SW480 (cell line): ENCODE measurements around the gene NPIPB12.
"Not testable (repeated sequence)": the region's sequence is repeated elsewhere in the genome, so short reads cannot be mapped to it uniquely, and the experiment has no call there.

Experiments used
- DNase-seq: peaks from one replicate; pipeline ENCODE4 v3.0.0-alpha.2; 2016; ENCODE audit warnings: low spot score

The NPIPB12 gene

DNA sequence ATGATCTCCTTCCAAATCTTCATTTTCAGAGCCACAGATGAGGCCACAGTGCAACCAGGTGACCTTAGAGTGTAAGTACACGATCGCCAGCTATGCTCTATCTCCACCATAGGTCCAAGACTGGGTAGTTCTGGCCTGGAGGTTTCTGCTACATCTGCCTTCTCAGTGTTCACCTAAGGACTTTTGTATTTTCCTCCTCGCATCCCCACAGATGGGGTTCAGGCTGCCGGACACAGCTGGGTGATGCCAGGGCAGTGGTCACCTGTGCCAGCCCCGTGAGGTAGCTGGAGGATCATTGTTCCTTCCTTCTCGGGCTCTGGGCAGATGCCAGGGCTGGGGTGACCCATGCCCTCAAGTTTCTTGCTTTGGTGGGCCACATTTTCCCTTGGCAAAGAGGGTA, at the start of gene NPIPB12:
Gene NPIPB12 (minus strand): TSS at position 101 of the 400 bp plus-strand sequence.
- not testable (repeated sequence) for DNase-seq

GRCh38 chr16:29521520-29521919, 15.3 kb upstream of the NPIPB12 start:
- DNase-seq, result not testable (repeated sequence)

DNA sequence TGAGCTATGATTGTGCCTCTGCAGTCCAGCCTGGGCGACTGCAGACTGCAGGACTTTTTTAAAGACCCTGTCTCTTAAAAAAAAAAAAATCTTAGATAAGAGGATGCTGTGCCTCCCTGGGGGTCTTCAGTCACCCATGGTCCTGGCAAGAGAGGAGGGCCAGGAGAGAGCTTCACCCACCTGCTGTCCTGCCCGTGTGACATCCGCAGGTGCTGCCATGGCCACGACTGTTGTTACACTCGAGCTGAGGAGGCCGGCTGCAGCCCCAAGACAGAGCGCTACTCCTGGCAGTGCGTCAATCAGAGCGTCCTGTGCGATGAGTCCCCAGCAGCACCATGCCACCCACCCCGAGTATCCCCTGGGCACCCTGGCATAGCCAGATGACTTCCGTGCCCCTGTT, 23.9 kb downstream of the NPIPB12 start:
- DNase-seq, result not testable (repeated sequence)

GRCh38 chr16:29472065-29472464, 34.1 kb downstream of the NPIPB12 start:
- not testable (repeated sequence) for DNase-seq

GRCh38 chr16:29469660-29470059, 36.5 kb downstream of the NPIPB12 start:
- DNase-seq, result not testable (repeated sequence)

GRCh38 chr16:29467654-29468366, 38.4 kb downstream of the NPIPB12 start:
- not testable (repeated sequence) for DNase-seq

- not testable (repeated sequence) for DNase-seq
Measured at GRCh38 chr16:29466904-29467303, 39.3 kb downstream of the NPIPB12 start.

- DNase-seq, result not testable (repeated sequence)
Measured at GRCh38 chr16:29465985-29466824, 40.0 kb downstream of the NPIPB12 start.

DNA sequence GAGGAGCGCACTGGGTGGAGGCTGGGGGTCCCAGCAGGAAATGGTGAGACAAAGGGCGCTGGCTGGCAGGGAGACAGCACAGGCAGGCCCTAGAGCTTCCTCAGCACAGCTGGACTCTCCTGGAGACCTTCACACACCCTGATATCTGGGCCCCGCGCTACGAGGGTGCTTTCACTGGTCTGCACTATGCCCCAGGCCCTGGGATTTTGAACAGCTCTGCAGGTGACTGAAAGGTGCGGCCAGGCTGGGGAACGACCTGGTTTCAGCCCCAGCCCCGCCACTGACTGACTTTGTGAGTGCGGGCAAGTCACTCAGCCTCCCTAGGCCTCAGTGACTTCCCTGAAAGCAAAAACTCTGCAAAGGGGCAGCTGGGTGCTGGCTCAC, 45.6 kb downstream of the NPIPB12 start:
- not testable (repeated sequence) for DNase-seq

DNA sequence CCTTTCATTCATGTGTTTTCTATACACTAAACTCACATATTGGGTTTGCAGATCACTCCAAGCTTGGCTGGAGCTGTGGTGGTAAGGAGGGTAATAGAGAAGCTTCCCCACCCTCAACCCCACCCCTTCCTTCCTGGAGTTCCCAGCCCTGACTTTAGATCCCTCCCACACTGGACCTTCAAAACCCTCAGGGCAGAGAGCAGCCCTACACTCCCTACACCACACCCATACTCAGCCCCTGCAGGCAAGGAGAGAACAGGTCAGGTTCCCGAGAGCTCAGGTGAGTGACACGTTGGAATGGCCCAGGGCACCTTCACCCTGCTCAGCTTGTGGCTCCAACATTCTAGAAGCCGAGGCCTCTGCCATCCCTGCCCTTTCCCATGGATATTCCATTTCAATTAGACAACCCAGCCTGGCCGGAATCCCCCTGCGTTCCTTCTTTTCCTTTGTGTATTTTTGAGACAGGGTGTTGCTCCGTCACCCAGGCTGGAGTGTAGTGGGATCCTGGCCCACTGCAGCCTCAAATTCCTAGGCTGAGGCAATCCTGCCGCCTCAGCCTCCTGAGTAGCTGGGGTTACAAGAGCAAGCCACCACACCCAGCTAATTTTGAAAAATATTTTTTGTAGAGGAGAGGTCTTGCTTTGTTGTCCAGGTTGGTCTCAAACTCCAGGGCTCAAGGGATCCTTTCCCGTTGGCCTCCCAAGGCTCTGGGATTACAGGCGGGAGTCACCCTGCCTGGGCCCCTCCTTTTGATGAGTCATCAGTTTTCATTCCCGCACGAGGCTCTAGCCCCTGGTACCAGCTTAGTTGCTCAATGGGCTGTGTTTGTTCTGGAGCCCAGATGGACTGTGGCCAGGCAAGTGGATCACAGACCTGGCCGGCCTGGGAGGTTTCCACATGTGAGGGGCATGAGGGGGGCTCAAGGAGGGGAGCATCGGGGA, 46.2 kb downstream of the NPIPB12 start, which contains the start of gene SULT1A4:
Gene SULT1A4 (plus strand): TSS at position 208 of the 941 bp plus-strand sequence. CDS start 1,473 bp downstream, outside the sequence.
- not testable (repeated sequence) for DNase-seq

DNA sequence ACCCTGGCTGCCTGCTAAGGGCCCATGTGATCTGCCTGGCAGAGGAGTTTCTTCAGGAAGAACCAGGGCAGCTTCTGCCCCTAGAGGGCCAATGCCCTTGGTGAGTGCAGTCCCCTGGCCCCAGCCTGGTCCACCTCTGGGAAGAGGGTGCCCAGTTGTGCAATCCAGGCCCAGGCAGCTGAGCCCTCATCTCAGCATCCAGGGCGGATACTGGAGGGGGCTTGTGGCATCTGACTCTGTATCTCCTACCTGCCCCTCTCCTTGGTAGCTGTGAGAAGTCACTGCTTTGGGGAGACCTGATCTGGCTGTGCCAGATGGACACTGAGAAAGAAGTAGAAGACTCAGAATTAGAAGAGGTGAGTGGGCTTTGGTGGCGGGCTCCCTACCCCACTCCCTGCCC, 48.5 kb downstream of the NPIPB12 start:
- DNase-seq, result not testable (repeated sequence)

DNA sequence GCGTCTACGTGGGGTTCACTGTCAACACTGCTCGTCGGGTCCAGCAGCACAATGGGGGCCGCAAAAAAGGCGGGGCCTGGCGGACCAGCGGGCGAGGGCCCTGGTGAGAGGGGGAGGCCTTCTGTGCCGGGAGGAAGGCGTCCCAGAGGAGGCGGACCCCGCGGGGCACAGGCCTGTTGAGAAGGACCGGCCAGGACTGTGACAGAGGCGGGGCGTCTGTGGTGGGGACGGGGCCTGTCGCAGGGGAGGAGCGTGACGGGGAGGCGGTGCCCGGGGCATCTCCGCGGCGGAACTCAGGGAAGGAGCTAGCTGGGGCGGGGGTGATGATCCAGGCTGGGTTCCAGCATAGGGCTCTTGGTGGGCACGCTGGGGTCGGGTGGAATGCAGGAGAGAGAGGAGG, 51.4 kb downstream of the NPIPB12 start:
- DNase-seq, result not testable (repeated sequence)

- DNase-seq, result not testable (repeated sequence)
Measured at GRCh38 chr16:29454269-29454668, 51.9 kb downstream of the NPIPB12 start, which contains the start of the genes BOLA2 and SLX1B. TSS of gene BOLA2 (minus strand) at chr16:29454351. CDS start at chr16:29454253, 98 bp downstream. TSS of gene SLX1B (plus strand) at chr16:29454533.

- not testable (repeated sequence) for DNase-seq
Measured at GRCh38 chr16:29453754-29454153, 52.5 kb downstream of the NPIPB12 start.
